T-helper 1 cell treated with Interleukin-12 subunit alpha and Interleukin-12 subunit beta and Interleukin-4 antibody, amounts not matched to agents 30 μg/mL and 1 μg/mL, for 36 hours (primary cell): Measurements from ENCODE around the gene DDO.

ENCODE experiments used
- H3K27ac Mint-ChIP-seq: one replicate; pipeline ENCODE4 v1.8.0; 2021; ENCODE audit warnings: mild to moderate bottlenecking, mixed read lengths
- H3K27me3 Mint-ChIP-seq: one replicate; pipeline ENCODE4 v1.8.0; 2021; ENCODE audit warnings: low read depth, mixed read lengths
- H3K36me3 Mint-ChIP-seq: one replicate; pipeline ENCODE4 v1.8.0; 2021; ENCODE audit warnings: low read depth, mixed read lengths
- H3K4me1 Mint-ChIP-seq: one replicate; pipeline ENCODE4 v1.8.0; 2021; ENCODE audit warnings: low read depth, mixed read lengths
- H3K4me3 Mint-ChIP-seq: one replicate; pipeline ENCODE4 v1.8.0; 2021; ENCODE audit warnings: mild to moderate bottlenecking, moderate library complexity, mixed read lengths
- H3K9me3 Mint-ChIP-seq: one replicate; pipeline ENCODE4 v1.8.0; 2021; ENCODE audit warnings: mixed read lengths

The DDO gene

DNA sequence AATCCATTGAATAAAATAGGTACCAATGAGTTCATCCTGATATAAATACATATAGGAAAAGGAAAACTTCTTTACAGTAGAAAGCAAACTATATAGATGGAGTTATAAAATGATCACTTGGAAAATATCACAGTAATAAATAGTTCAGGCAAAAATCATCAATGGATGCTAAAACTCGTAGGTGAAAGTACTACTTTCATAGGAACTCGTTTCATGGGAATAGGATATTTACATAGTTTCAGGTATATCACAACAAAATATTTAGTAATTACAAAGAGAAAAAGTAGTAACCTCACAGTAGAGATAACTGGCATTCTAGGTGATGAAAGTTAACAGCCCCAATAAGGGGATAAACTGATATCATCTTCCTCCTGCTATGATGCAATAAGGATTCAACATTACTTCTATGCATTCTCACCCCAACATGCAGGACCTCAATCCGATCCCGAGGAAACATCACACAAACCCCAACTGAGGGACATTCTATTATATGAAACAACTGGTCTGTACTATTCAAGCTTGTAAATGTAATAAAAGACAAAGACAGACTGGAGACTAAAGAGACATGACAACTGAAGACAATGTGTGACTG is 13.7 kb downstream of the DDO start:
- Mint-ChIP-seq H3K36me3 (no peaks in the 10 kb centered on the region), H3K9me3 (no peaks in the 10 kb centered on the region), H3K27me3 (no peaks in the 10 kb centered on the region), H3K4me1 (no peaks in the 10 kb centered on the region), H3K4me3 (no peak overlapping the region), H3K27ac (no peak overlapping the region)

DNA sequence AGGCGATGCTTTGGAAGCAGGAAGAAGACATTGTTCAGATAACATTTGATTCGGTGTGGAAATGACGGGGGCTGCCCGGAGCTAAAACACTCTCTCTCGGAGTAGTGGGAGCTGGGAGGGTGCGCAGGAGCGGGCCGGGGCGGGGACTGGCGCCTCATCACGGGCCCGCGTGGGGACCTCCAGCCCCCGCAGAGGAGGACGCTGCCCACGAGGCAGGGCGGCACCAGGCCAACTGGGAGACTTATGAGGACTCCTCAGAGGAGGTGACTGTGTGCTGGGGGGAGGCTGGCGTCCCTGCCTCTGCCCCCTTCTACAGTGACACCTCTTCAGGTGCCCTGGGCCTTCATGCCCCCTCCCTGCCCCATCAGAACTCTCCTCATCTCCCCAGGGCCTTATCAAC is 15.2 kb downstream of the DDO start:
- no peak overlapping the region for H3K27ac Mint-ChIP-seq
- H3K27me3 Mint-ChIP-seq, result no peaks in the 10 kb centered on the region
- H3K4me3 Mint-ChIP-seq, result no peak overlapping the region
- H3K36me3 Mint-ChIP-seq, result no peaks in the 10 kb centered on the region
- no peaks in the 10 kb centered on the region for H3K4me1 Mint-ChIP-seq
- no peaks in the 10 kb centered on the region for H3K9me3 Mint-ChIP-seq

DNA sequence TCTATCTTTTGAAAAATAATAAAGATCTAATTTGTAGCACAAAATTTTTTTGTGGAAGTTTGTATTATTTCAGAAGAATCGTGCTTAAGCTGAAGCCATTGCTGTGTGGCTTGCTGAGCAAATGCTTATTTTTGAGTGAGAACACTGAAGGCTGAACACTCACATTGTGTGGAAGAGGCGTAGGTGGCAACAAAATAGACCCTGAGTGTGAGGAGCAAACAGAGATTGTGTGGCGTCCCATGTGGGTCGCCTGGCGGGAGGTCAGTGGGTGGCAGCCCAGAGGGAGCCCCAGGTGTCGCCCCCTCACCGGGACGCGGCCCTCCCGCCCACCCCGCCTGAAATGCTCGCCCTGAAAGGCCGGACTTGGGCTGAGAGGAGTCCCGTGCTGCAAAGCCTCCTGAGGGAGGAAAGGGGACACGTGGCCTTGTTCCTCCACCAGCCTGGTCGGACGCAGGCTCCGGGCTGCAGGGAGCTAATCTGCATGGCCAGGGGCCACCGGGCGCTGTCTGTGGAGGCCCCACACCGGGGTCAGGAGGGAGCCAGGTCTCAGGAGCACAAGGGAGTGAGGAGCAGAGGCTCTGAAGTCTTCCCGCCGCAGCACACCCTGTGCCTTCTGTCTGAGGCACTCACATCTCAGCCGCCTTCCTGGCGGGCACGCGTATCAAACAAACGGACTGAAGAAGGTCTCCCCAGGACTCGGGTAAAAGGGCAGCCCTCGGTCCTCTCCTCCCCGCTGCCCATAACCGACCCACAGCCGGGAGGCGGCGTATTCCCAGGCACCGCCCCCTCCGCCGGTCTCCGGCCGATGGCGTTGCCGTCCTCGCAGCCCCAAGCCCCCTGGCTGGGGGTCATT is 15.9 kb downstream of the DDO start:
- Mint-ChIP-seq H3K27me3 (no peaks in the 10 kb centered on the region), H3K4me3 (no peak overlapping the region), H3K9me3 (no peaks in the 10 kb centered on the region)

DNA sequence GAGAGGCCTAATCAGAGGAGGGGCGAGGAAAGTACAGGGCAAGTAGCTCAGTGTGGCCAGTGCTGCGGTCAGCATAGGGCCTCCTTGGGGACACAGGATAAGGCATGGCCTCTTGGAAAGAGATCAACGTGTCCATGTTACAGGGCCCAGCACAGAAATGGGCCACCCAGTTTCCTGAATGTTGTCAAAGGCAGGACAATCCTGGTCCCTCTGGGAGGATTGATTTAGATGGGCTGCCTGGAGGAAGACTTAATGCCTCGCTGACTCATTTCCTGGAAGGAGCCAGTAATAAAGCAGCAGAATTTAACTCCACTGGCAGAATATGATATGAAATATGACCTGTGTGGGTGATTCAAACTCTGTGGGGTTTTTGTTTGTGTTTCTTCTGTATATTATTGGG is 16.6 kb downstream of the DDO start:
- no peaks in the 10 kb centered on the region for H3K9me3 Mint-ChIP-seq
- no peaks in the 10 kb centered on the region for H3K4me1 Mint-ChIP-seq
- no peaks in the 10 kb centered on the region for H3K36me3 Mint-ChIP-seq
- no peaks in the 10 kb centered on the region for H3K27me3 Mint-ChIP-seq
- no peak overlapping the region for H3K4me3 Mint-ChIP-seq
- H3K27ac Mint-ChIP-seq, result no peak overlapping the region

More for the DNA sequence above, 15.9 kb downstream of the DDO start:
- Mint-ChIP-seq H3K36me3 (no peaks in the 10 kb centered on the region), H3K4me1 (no peaks in the 10 kb centered on the region), H3K27ac (no peak overlapping the region)

DNA sequence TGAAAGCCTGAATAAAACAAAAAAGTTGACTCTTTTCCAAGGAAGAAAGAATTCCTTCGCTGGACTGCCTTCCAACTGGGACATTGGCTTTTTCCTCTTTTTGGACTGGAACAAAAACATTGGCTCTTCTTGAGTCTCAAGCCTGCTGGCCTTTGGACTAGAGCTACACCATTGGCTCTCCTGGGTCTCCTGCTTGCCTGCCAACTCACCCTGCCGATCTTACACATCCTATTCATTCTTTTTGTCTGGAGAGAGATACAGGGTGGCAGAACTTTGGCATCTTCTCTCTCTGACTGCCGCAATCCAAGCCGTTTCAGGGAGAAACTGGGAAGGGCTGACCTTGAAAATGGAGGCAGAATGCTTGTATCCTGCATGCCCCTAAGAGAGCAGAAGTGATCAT is 20.2 kb downstream of the DDO start:
- no peak overlapping the region for H3K27ac Mint-ChIP-seq
- no peaks in the 10 kb centered on the region for H3K36me3 Mint-ChIP-seq

DNA sequence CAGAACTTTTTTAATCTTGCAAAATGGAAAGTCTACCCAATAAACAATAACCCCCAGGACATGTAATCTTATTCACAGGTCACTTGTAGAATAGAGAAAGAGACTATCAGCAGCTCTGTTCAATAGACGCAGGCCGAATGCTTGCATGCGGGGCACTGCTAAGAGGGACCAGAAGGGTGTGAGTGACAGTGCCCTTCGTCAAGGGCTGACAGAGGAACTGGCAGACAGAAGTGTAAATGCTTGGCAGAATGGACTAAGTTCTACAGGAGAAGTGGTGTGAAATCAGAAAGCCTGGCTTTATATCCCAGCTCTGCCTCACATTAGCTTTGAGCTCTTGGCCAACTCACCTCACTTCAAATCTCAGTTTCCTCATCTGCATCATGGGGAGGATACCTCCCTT is 21.0 kb downstream of the DDO start:
- Mint-ChIP-seq H3K9me3 (no peaks in the 10 kb centered on the region), H3K36me3 (no peaks in the 10 kb centered on the region), H3K27ac (no peak overlapping the region), H3K4me3 (no peak overlapping the region), H3K27me3 (no peaks in the 10 kb centered on the region), H3K4me1 (peaks cover 8% of the 10 kb centered on the region)

More for the DNA sequence above, 20.2 kb downstream of the DDO start:
- Mint-ChIP-seq H3K27me3 (no peaks in the 10 kb centered on the region), H3K9me3 (no peaks in the 10 kb centered on the region), H3K4me1 (peaks cover 2% of the 10 kb centered on the region), H3K4me3 (no peak overlapping the region)

DNA sequence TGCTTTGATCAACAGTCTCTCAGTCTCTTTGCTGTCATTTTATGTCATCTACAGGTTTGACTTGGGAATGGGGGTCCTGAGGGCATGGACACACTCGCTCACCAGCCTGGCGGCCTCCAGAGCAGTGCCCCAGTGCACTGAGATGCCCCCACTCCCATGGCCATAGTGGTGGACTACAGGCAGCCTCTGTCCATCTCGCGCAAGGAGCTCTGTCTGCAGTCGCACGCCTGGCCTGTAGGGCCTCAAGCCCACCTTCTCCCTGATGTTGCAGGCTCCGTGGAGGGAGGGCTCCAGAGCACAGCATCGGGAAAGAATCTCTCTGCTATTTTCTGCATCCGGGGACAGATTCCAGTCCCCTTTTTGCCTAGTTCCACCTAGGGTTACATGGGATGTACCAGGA is 22.6 kb downstream of the DDO start:
- H3K4me3 Mint-ChIP-seq, result no peak overlapping the region
- no peak overlapping the region for H3K27ac Mint-ChIP-seq
- H3K9me3 Mint-ChIP-seq, result no peaks in the 10 kb centered on the region
- no peaks in the 10 kb centered on the region for H3K36me3 Mint-ChIP-seq
- no peaks in the 10 kb centered on the region for H3K27me3 Mint-ChIP-seq
- H3K4me1 Mint-ChIP-seq, result peaks cover 8% of the 10 kb centered on the region

DNA sequence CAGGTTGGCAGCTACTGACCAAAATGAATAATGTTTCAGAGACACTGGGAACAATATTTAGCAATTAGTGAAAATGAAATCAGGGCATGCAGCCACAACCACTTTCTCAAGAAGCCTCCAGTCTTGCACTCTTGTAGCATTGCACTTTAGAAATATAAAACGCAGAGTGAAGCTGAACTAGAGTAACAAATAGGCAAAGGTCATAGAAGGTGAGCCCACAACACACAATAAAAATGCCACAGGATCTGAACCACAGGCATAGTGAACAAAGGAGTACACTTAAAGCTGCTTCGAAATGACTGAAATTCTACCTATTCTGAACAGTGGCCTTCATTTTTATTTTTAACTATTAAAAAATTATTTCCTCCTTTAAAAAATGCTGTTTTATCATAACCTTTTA is 25.0 kb downstream of the DDO start:
- H3K36me3 Mint-ChIP-seq, result no peaks in the 10 kb centered on the region
- H3K27ac Mint-ChIP-seq, result no peak overlapping the region
- H3K4me3 Mint-ChIP-seq, result no peak overlapping the region
- peaks cover 8% of the 10 kb centered on the region for H3K4me1 Mint-ChIP-seq
- no peaks in the 10 kb centered on the region for H3K9me3 Mint-ChIP-seq
- H3K27me3 Mint-ChIP-seq, result no peaks in the 10 kb centered on the region

DNA sequence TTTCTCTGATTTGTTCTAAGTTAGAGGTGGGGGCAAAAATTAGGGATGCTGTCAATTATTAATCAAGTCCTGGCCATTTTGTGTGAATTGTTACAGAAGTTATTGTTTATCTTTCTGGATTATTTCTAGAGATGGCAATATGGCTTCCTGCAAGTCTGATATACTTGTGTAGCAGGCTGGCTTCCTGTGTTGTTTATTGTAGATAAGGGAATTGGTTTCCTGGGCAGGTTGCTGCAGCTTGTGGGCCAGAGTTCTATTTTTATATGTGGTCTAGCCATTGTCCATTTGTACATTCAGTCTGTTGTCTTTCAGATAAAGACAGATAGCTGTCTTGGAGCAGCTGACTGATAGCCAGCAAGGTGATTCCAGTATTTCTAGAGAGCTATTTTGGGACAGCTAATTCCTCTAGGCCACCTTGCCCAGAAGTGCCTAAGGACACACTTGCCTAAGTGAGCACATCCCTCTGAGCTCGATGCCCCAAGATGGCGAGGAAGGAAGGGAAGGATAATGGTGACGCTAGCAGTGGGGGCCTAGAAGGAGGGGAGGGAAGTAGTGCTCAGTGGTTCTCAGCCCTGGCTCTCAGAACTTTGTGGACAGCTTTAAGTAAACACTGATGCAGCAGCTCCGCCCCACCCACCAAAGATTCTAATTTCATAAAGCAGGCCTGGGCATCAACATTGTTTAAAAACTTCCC is 25.5 kb downstream of the DDO start:
- Mint-ChIP-seq H3K9me3 (no peaks in the 10 kb centered on the region), H3K27ac (no peak overlapping the region), H3K4me1 (peaks cover 8% of the 10 kb centered on the region), H3K4me3 (no peak overlapping the region), H3K27me3 (no peaks in the 10 kb centered on the region), H3K36me3 (no peaks in the 10 kb centered on the region)

DNA sequence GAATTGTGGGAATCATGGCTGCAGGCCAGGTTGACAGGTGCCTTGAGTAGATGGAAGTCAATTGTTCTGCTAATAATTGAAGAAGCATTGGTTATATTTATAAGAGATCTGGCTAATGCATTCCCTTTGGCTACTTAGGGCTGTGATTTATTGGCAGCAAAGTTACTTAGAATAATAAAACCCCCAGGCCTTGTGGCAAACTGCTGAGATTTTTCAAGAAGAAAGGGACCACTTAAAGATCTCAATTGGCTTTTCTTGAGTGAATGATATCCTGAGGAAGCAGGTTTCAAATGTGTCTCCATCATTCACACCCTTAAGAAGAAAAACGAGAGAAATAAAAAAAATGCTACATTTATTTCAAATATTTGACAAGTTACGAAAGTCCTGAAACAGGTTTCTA is 27.4 kb downstream of the DDO start:
- Mint-ChIP-seq H3K27ac (no peak overlapping the region), H3K9me3 (no peaks in the 10 kb centered on the region), H3K36me3 (no peaks in the 10 kb centered on the region), H3K4me3 (no peak overlapping the region), H3K4me1 (peaks cover 8% of the 10 kb centered on the region), H3K27me3 (no peaks in the 10 kb centered on the region)

DNA sequence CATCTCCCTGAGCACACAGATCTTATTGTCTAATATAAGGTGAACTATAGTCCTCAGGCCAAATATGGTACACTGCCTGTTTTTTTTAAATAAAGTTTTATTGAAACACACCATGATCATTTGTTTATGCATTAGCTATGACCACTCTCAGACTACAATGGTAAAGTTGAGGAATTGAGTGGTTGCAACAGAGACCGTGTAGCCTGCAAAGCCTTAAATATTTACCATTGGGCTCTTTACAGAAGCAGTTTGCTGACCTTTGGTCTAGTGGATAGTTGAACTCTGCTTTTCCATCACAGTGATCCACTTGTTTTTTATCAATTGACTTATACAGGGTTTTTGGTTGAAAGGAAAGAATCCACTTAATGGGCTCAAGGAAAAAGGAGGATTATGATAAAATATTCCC is 29.9 kb downstream of the DDO start:
- H3K27ac Mint-ChIP-seq, result no peak overlapping the region
- H3K27me3 Mint-ChIP-seq, result no peaks in the 10 kb centered on the region
- H3K4me3 Mint-ChIP-seq, result no peak overlapping the region
- no peaks in the 10 kb centered on the region for H3K36me3 Mint-ChIP-seq
- H3K9me3 Mint-ChIP-seq, result no peaks in the 10 kb centered on the region
- peaks cover 6% of the 10 kb centered on the region for H3K4me1 Mint-ChIP-seq

DNA sequence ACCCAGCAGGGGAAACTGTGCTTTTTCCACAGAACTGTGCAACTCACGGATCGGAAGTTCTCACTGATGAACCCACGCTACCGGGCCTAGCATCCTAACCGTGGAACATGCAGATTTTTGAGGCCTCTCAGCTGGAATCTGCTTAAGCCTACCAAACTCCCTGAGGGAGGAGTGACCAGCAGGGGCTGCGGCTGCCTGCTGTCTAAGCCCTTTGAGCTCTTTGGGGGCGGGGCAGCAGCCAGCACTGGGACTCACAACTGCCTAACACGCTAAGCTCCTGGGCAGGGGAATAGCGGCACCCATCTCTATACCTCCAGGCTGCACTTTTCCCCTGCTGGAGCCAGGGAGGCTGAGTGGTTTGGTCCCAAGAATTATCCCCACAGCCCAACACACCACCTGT is 36.8 kb downstream of the DDO start:
- H3K27me3 Mint-ChIP-seq, result no peaks in the 10 kb centered on the region
- no peaks in the 10 kb centered on the region for H3K4me1 Mint-ChIP-seq
- no peaks in the 10 kb centered on the region for H3K36me3 Mint-ChIP-seq
- no peak overlapping the region for H3K4me3 Mint-ChIP-seq
- H3K9me3 Mint-ChIP-seq, result no peaks in the 10 kb centered on the region
- H3K27ac Mint-ChIP-seq, result no peak overlapping the region

DNA sequence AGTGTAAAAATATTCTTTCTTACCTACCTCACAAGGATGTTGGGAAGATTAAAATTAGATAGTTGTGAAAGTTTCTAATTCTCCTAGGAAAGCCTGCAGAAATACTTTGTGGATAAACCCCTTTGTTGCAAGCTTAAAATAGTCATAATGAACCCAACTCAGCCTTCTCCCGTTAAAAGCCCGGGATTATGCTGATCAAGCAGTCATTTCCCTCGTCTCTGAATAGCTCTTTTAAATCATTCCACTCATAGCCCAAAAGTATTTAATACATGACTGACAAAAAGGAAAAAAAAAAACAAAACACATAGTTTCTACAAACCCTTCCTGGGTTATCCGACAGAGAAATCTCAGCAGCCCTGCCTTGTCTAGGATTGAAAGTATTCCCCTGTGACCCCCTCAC is 46.3 kb downstream of the DDO start:
- H3K36me3 Mint-ChIP-seq, result no peaks in the 10 kb centered on the region
- H3K4me1 Mint-ChIP-seq, result peaks cover 3% of the 10 kb centered on the region
- H3K4me3 Mint-ChIP-seq, result no peak overlapping the region
- H3K27me3 Mint-ChIP-seq, result peaks cover 20% of the 10 kb centered on the region
- no peak overlapping the region for H3K27ac Mint-ChIP-seq
- H3K9me3 Mint-ChIP-seq, result no peaks in the 10 kb centered on the region

DNA sequence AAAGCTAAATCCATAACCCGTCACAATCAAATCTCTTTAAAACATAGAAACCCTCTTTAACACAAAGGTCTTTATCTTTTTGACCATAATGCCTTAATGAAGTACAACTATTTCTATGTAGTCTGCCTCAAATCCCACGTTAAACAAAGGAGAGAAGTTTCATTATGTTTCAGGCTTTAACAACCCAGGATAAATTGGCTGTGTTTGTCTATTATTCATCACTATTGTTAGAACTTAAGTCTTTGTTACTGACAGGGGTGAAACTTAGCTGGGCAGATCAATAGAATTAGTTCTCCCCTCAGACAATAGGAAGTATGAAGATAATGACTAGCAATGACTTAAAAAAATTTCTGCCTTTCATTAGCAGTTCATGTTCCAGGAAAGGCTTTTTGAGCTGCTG is 47.1 kb downstream of the DDO start:
- Mint-ChIP-seq H3K27ac (no peak overlapping the region), H3K4me3 (no peak overlapping the region), H3K27me3 (peaks cover 22% of the 10 kb centered on the region), H3K36me3 (no peaks in the 10 kb centered on the region), H3K4me1 (peaks cover 3% of the 10 kb centered on the region), H3K9me3 (no peaks in the 10 kb centered on the region)

DNA sequence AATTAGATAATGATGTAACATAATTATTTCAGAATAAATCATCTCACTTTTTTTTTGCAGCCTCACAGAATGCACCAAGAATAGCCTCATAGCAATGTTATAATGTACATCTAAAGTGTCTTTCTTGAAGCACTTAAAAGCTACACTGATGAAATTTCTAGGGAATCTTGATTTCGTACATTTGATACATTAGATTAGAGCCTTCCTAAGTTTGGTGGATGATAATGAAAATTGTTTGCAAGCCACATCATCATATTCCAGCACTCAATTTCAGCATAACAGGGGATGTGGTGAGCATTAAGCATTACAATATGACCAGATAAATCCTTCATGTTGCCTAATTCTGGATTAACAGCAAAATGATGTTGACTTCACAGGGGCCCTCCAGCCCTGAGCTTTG is 47.5 kb downstream of the DDO start:
- Mint-ChIP-seq H3K27me3 (peaks cover 22% of the 10 kb centered on the region), H3K36me3 (no peaks in the 10 kb centered on the region)

More for the DNA sequence above, 47.5 kb downstream of the DDO start:
- no peak overlapping the region for H3K27ac Mint-ChIP-seq
- no peaks in the 10 kb centered on the region for H3K9me3 Mint-ChIP-seq
- H3K4me1 Mint-ChIP-seq, result peaks cover 3% of the 10 kb centered on the region
- no peak overlapping the region for H3K4me3 Mint-ChIP-seq
